HEK293T (cell line): ENCODE results near the gene PCCB.
"Not testable (repeated sequence)": the region's sequence is repeated elsewhere in the genome, so short reads cannot be mapped to it uniquely, and the experiment has no call there.

Experiments used
- BHLHE40 ChIP-seq: fragments of 450-650 bp; IDR thresholded peaks from 2 replicates; pipeline ENCODE4 v1.6.1; 2016; ENCODE audit warnings: mild to moderate bottlenecking, moderate library complexity, borderline replicate concordance
- L3MBTL2 ChIP-seq: fragments of 450-650 bp; conservative IDR thresholded peaks from 2 replicates; pipeline ENCODE4 v1.6.1; 2016; ENCODE audit warnings: mild to moderate bottlenecking

GRCh38 chr3:136375800-136376199 is 125.7 kb downstream of the PCCB start:
- TF ChIP-seq L3MBTL2, BHLHE40: not testable (repeated sequence)
